GM21723 (cell line): ENCODE data around the gene ATP12A.

Experiments used
- ATAC-seq: cut with Tn5 transposase; IDR thresholded peaks from one replicate; pipeline ENCODE4 v1.9.1; 2021; ENCODE audit warnings: mild to moderate bottlenecking, moderate library complexity; ENCODE audit not compliant: unreplicated experiment

Gene ATP12A

DNA sequence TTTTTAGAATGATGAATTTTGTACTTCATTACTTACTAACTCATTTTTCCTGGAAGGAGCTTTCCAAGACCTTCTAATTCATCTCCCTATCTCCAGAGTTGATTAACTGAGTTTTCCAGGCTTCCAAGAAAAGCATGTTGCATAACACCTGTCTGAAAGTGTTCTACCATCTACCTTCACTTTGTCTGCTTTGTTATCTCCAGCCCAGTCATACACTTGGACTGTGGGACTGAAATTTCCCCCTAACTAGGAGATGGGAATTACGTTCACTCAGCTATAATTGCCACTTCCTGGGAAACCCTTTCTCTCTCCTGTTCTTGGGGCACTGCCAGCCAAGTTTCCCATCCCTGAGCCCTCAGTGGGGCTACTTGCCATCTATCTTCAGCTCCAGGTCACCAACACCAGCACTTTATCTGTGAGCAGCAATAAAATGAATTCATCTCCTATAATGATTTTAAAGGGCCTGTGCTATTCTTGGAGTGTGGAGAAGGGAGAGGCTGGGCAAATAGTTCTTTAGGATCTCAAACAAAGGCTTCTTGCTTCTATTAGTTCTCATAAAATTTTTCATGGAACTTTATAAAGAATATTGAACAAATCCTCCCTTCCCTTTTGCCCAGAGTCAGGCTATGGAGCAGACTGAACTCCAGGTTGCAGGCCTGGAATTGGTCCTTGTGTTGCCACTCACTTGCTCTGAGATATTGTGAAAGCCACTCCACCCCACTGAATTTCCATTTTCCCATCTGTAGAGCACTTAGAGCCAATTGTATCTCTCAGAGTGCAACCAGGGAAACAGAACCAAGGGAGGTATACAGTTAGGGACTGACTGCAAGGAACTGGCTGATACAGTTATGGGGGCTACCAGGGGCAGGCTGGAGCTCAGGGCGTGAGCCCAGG lies 17.8 kb upstream of the ATP12A start:
- no peak for ATAC-seq

DNA sequence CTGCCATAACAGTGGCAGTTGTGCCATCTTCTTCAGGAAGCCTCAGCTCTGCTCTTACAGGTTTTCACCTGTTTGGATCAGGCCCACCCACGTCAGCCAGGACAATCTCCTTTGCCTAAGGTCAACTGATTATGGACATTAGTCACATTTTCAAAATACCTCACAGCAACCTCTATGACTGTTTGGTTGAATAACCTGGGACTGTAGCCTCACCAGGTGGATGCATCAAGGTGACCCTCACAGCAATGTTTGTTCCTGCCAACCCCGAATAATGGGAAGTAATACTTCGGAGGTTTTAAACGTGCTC lies 17.2 kb upstream of the ATP12A start:
- no peak for ATAC-seq

GRCh38 chr13:24663586-24663985 lies 16.6 kb upstream of the ATP12A start:
- no peak for ATAC-seq

- ATAC-seq: no peak
Observed at GRCh38 chr13:24664726-24665409, 15.3 kb upstream of the ATP12A start.

- no peak for ATAC-seq
Observed at GRCh38 chr13:24668511-24668910, 11.7 kb upstream of the ATP12A start.

GRCh38 chr13:24668955-24669582 lies 11.1 kb upstream of the ATP12A start:
- no peak for ATAC-seq

- ATAC-seq: no peak
Observed at GRCh38 chr13:24670174-24670573, 10.0 kb upstream of the ATP12A start.

DNA sequence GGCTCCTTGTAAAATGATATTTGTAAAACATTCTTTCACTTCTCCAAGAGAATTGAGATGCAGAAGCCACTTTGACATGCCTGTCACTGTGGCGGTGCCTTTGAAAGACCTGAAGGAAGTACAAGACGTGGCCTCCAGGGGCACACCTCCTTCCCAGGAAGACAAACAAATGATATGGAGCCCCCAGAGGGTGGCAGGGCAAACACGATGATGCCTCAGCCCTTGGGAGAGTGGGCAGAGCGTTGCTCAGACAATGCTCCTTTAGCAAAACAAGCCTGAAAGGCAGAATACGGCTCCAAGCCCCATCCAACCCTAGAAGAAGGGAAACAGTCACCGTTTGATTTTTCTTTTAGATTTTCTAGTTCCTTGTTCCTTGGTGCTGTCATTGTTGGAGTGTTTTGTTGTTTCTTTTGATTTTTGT lies 9.2 kb upstream of the ATP12A start:
- ATAC-seq: no peak

DNA sequence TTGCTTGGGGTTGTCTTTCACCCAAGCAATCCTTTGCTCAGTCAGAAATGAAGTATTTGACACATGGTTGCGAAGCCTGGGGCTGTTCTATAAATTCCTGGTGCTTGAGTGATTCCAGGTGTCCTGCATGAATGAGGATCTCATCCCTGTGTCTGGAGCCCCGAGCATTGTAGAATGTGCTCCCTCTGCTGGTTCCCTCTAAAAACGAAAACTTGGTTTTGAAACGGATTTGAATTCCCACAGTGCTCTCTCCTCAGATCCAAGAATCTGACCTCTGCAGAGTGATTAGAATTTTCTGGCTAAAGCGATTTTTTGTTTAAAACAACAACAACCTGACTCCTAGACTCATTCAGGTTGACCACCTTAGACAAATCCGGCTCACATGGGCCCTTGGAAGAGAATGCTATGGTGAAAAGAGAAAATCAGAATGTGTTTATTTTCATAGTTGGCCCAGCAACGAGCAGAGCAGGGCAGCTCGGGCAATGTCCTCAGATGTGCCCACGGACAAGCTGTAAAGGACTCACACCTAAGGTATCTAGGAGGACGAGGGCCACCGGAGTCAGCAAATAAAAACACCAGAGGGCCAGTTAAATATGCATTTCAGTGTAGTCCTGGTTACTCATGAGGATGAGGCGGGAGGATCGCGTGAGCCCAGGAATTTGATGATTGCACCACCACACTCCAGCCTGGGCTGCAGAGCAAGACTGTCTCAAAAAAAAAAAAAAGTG lies 8.7 kb upstream of the ATP12A start:
- no peak for ATAC-seq

DNA sequence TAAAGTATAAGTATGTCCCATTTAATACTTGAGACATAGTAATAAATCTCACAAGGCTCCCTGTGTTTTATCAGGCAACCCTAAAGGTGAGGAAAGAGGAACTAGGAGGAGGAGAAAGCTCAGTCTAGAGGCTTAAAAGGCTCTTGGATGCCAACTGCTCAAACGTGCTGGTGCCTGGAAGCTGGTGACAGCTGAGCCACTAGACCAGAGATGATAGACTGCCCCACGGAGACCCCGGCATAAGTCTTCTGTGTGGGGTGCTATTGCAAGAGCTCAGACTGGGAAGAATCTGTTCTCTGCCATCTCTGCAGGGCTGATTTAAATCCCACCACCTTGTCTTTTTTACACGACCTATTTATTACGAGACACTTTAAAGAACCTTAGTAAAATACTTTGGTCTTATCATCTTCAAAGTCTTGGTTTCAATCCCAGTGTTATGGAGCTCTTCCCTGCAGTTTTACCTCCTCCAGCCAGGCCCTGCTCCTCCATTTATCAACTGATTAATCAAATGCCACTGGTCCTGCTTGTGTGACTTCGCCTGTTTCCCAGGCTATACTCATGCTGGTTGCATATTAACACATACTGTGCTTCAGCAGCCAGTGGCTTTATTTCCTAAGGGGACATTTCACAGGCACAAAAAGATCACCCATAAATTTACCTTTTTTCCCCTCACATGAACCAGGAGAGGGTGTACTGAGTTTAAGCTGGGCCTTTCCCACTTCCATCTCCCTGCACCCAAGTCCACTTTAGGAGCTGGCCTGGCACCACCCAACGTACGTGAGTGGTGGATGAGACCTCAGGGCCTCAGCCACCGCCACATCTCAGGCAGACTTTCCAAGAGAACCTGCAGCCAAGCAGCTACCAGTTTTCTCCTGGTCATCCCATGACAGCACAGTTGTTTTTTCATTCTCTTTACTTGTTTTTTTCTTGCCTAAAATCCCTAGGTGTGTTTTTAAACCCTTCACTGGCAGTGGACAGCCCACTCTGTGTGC lies 7.8 kb upstream of the ATP12A start:
- no peak for ATAC-seq

- no peak for ATAC-seq
Observed at GRCh38 chr13:24675806-24676570, 4.2 kb upstream of the ATP12A start.

DNA sequence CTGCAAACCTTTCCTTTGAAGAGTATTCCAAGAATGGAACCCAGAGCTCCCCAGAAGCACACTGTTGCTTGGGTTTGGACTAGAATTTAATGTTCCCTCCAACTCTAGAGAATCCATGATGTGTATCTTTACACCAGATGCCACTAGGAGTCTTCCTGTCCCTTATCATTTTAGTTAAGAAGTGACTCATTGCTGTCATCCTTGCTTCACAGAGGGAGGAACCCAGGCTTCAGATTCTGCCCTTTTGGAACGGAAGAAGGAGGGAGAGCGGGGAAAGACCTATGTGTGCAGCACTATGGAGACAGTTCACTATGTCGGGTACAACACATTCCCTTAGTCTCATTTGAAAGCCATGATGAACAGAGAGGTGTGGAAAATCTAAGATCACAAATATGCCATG lies 2.1 kb upstream of the ATP12A start:
- no peak for ATAC-seq

- no peak for ATAC-seq
Observed at GRCh38 chr13:24679686-24680085, 522 bp upstream of the ATP12A start.

DNA sequence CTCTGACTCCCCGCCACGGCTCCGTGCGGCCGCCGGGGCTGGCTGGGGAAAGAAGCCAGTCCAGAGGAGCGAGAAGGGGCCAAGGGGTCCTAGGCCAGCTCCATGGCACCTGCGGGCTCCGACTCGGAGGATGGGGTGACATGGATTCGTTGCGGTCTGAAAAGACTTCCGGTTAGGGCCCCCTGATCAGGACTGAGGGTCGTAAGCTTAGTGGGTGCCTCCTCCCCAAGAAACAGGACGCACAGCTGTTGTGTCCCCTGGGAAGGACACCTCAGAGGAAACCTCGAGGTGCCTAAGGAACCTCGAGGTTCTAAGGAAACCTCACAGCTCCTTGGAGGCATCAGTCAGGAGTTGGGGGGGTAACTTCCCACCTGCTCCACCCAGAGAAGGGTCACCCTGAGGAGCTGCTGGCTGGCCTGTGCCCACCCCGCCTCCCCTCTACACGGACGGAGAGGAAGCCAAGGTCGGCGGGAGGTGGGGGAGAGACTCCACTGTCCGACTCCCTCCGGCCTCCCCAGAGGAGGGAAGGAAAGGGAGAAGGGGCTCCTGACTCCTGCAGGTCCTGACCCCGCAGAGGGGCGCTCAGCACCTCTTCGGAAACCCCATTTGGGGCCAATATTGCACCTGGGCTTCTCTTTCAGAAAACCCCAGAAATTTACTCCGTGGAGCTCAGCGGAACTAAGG lies 855 bp downstream of the ATP12A start:
- ATAC-seq: no peak

DNA sequence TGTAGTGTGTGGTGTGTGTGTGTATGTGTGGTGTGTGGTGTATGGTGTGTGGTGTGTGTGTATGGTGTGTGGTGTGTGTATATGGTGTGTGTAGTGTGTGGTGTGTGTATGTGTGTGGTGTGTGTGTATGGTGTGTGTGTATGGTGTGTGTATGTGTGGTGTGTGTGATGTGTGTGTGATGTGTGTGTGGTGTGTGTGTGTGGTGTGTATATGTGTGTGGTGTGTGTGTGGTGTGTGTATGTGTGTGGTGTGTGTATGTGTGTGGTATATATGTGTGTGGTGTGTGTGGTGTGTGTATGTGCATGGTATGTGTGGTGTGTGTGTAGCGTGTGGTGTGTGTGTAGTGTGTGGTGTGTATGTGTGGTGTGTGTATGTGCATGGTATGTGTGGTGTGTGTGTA lies 1.7 kb downstream of the ATP12A start:
- ATAC-seq: no peak

DNA sequence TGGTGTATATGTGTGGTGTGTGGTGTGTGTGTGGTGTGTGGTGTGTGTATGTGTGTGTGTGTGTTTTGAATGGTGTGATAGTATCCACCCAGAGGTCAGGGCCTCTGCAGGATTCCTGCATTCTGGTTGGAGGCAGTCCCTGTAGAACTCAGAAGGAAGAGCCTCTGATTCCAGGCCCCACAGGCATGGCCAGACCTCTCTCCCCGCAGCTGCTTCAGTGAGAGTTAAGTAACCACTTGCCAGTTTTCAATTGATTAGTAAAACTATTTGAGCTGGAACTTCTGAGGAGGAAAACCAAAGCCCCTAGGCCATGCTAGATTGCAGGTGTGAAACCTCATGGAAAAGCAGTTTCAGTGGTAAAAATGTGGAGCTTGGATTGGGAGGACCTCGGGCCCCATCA lies 2.1 kb downstream of the ATP12A start:
- ATAC-seq: no peak

- ATAC-seq: no peak
Observed at GRCh38 chr13:24683351-24683750, 3.1 kb downstream of the ATP12A start.

DNA sequence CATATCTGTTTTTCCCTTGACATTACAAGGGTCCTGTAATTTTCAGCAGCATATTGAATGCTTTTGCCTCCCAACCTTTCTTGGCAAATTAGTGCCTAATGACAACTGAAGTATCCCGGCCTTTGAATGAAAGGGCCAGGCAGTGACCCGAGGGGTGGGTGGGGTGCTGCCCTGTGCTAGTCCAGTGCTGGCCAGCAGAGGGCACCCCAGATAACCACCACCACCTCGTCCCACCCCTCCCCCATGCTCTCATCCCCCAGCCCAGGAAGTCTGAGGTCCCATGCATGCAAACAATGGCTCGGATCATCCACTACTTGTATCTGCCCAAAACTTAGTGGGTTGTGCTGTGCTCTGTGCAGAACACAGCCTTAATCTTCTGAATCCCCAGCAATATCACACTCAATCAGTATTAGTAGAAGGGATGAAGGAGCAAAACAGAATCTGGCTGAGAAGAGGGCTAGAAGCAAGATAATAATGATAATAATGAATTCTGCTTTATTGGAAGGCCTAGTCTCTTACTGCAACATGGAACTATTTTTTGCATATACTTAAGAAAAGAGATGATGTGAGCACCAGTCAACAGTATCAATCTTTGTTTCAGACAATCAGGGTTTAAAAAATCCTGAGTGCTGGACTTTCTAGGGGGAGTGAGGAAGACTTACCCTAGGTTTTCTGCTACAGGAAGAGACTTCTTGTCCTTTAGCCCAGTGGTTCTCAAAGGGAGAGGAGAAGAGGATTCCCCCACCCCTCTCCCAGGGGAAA lies 3.8 kb downstream of the ATP12A start:
- ATAC-seq: no peak
